ENCODE measurements around the gene RBBP9.

Gene RBBP9

DNA sequence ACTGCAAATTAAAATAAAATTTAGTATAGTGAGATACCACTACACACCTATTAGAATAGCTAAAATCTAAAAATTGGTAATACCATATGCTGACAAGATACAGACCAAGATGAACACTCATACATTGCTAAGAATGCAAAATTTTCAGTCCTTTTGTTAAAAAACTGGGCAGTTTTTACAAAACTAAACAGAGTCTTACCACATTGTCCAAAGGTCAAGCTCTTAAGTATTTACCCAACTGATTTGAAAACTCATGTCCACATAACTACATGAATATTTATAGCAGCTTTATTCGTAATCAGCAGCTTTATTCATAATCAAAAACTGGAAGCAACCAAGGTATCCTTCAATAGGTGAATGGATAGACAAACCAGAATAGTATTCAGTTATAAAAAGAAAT lies 19.8 kb downstream of the RBBP9 start:
- Mint-ChIP-seq H3K9me3 (no peaks in the 10 kb centered on the region), H3K36me3 (peaks cover 26% of the 10 kb centered on the region), H3K4me1 (no peaks in the 10 kb centered on the region), H3K27ac (no peak overlapping the region), H3K4me3 (no peak overlapping the region), H3K27me3 (no peaks in the 10 kb centered on the region)
- ATAC-seq (ENCODE audit: low read depth) (no peak), DNase-seq (ENCODE audit: low spot score in 2 of 2) (no peak)

DNA sequence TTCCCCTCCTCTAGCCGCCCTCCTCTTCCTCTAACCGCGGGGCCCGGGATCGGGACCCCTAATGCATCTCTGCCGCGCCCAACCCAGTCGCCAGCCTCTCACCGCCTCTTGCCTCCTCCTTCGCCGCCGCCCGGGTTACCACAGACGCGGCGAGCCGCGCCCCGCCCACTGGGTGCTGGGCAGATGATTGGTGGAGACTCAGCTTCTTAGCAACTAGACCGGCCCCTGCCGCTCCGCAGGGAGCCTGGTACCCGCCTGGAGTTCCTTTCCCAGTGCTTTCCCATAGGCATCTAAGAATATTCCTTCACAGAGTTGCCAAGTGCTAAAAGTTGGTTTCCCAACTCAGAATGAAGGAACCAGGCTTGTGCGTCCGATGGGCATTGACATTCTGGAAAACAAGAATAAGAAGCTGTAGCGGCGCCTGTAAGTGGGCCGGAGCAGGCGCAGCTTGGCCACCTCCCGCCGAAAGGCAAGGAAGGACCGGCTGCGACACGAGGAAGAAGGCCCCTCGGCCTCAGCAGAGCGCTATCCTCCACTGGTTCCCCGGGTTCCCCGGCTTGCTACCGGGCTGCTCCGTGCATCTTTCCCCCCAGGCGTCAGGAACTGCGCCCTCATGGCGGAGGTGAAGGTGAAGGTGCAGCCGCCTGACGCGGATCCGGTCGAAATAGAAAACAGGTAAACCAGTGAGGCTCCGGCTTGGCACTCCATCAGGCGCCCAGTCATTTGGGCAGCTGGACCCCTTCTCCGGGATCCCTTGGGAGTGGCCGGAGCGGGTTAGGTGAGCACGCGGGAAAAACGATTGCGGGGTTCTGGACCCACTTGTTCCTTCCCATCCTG lies 29.9 kb downstream of the RBBP9 start, which contains the start of the genes DZANK1 and POLR3F:
Gene DZANK1, minus strand, starts transcription at position 137 of the 837 bp plus-strand sequence. CDS start 1,672 bp downstream, outside the sequence.
Gene POLR3F, plus strand, starts transcription at position 497 of the 837 bp plus-strand sequence. Its CDS starts 117 bp downstream, at position 614.
- peak within 1 kb of the TSS; percentile 96 for H3K27ac Mint-ChIP-seq
- no peaks in the 10 kb centered on the region for H3K27me3 Mint-ChIP-seq
- peaks cover 4% of the 10 kb centered on the region for H3K36me3 Mint-ChIP-seq
- DNase-seq (ENCODE audit: low spot score in 2 of 2) (peak; percentile 84 to 86), ATAC-seq (ENCODE audit: low read depth) (peak; percentile 88)
- H3K4me3 Mint-ChIP-seq: peak within 1 kb of the TSS; percentile 90
- H3K4me1 Mint-ChIP-seq: peaks cover 16% of the 10 kb centered on the region
- H3K9me3 Mint-ChIP-seq: no peaks in the 10 kb centered on the region

DNA sequence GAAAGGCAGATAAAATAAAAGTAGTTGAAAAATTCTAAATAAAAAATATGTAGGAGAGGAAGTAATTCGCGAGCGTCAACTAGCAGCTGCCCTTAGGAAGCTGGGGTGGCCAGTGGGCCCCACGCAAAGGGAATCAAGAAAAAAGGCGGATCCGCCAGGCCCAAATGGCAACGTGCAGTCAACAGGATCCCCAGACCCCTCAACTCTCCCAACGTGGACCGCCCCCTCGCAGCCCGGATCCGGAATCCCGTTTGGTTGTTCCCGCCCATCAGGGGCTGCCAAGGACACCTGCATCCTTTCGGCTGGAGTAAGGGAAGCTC lies 30.5 kb downstream of the RBBP9 start:
- H3K27ac Mint-ChIP-seq: peak overlapping the region; percentile 96
- peak overlapping the region; percentile 90 for H3K4me3 Mint-ChIP-seq
- ATAC-seq (ENCODE audit: low read depth) (peak; percentile 1), DNase-seq (ENCODE audit: low spot score in 2 of 2) (no peak)
- no peaks in the 10 kb centered on the region for H3K27me3 Mint-ChIP-seq
- no peaks in the 10 kb centered on the region for H3K9me3 Mint-ChIP-seq
- peaks cover 16% of the 10 kb centered on the region for H3K4me1 Mint-ChIP-seq
- peaks cover 4% of the 10 kb centered on the region for H3K36me3 Mint-ChIP-seq

DNA sequence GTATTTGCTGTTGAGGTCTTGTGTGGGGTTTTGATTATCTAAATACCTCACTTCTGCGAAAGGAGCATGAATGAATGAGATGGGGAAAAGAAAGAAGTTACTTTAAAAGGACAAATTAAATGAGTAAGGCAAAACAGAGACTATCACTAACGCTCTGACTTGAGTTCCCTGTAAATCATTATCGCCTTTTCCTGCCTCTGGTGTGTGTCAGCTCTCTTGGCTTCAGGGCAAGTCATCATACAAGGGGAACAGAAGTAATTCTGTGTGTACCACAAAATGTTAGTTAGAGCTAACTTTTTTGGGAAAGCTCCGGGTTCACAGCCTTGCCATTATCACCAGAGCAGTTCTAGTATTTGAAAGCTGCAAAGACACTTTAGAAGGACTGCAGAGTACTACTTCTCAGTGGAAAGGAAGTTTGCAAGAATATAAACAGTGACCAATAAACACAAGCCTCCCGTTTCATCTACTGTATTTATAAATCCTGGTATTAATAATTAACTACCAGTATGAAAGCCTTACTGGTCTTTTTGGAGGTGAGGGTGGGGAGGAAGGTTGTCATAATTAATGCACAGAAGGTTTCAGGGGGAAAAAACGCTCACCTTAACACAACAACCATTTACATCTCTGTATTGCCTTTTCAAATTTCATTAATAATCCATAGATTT lies 31.4 kb downstream of the RBBP9 start:
- H3K4me3 Mint-ChIP-seq: peak overlapping the region; percentile 39
- H3K4me1 Mint-ChIP-seq: peaks cover 16% of the 10 kb centered on the region
- H3K9me3 Mint-ChIP-seq: no peaks in the 10 kb centered on the region
- H3K27ac Mint-ChIP-seq: peak overlapping the region; percentile 96
- ATAC-seq (ENCODE audit: low read depth) (no peak), DNase-seq (ENCODE audit: low spot score in 2 of 2) (no peak)
- peaks cover 4% of the 10 kb centered on the region for H3K36me3 Mint-ChIP-seq
- H3K27me3 Mint-ChIP-seq: no peaks in the 10 kb centered on the region

DNA sequence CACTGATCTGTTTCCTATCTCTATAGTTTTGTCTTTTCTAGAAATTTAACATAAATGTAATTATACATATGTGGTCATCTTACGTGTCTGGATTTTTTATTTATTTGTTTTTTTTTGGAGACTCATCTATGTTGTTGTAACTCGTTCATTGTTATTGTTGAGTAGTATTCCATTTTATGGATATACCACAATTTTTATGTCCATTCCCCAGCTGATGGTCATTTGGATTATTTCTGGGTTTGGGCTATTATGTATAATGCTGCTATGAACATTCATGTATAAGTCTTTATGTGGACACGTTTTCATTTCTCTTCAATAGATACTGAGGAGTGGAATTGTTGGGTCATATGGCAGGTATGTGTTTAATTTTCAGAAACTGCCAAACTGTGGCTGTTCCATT lies 40.4 kb downstream of the RBBP9 start:
- Mint-ChIP-seq H3K27me3 (no peaks in the 10 kb centered on the region), H3K4me1 (no peaks in the 10 kb centered on the region), H3K27ac (no peak overlapping the region), H3K36me3 (peaks cover 4% of the 10 kb centered on the region), H3K4me3 (no peak overlapping the region), H3K9me3 (peaks cover 3% of the 10 kb centered on the region)
- ATAC-seq (ENCODE audit: low read depth): no peak
- no peak for DNase-seq (ENCODE audit: low spot score in 2 of 2)

DNA sequence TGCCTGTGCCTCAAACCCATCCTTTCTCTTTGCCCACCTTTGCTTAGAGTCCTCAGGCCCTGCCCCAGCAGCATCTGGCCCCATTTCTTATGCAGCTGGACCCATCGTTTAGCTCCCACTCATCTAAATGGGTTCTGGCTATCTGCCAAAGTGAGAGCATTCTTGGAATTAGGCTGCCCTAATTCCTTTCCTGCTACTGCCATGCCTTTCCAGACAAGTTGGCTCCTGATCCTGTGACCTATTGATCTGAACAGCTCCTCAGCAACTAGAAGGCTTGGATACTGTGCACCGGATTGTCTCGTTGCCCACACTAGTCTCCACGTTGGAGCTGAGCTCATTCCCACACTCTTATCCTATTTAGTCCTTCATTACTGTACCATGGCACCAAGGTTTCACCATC lies 53.1 kb downstream of the RBBP9 start:
- Mint-ChIP-seq H3K4me3 (no peak overlapping the region), H3K9me3 (no peaks in the 10 kb centered on the region), H3K4me1 (no peaks in the 10 kb centered on the region), H3K36me3 (peaks cover 9% of the 10 kb centered on the region), H3K27me3 (no peaks in the 10 kb centered on the region), H3K27ac (no peak overlapping the region)
- DNase-seq (ENCODE audit: low spot score in 2 of 2) (no peak), ATAC-seq (ENCODE audit: low read depth) (no peak)

DNA sequence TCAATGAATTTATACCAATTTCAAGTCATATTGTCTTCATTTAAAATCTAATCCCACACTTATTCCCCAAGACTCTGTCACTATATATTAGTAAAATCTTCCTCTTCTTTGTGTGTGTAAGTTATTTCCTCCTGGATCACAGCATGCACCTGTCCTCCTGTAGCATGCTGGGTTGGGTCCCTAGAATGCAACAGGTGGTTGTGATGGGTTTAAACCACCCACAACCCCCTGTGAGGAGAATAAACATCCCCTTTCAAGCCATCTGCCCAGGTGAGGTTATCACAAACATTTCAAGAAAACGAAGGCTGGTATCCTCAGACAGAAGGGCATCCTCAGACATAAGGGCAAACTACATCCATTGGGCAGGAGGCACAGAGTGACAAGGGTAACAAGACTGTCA lies 56.6 kb downstream of the RBBP9 start:
- H3K4me3 Mint-ChIP-seq: no peak overlapping the region
- no peaks in the 10 kb centered on the region for H3K27me3 Mint-ChIP-seq
- DNase-seq (ENCODE audit: low spot score in 2 of 2) (no peak), ATAC-seq (ENCODE audit: low read depth) (no peak)
- H3K9me3 Mint-ChIP-seq: no peaks in the 10 kb centered on the region
- no peak overlapping the region for H3K27ac Mint-ChIP-seq
- peaks cover 7% of the 10 kb centered on the region for H3K36me3 Mint-ChIP-seq
- peaks cover 6% of the 10 kb centered on the region for H3K4me1 Mint-ChIP-seq

DNA sequence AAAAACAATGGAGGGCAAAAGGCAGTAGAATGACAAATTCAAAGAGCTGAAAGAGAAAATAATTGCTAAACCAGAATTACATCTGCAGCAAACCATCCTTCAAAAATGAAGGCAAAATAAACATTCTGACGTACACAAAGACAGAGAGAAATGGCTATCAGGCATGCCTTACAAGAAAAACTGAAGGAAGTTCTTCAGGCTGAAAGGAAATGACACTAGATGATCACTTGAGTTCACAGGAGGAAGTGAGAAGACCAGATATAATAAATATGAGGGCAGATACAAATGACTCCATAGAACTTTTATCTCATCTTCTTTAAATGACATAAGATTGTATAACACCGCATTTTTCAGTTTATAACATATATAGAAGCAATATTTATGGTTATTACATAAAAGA lies 60.2 kb downstream of the RBBP9 start:
- peak overlapping the region; percentile 12 for H3K4me3 Mint-ChIP-seq

More for the DNA sequence above, 60.2 kb downstream of the RBBP9 start:
- H3K27ac Mint-ChIP-seq: peak overlapping the region; percentile 39
- peak; percentile 70 for ATAC-seq (ENCODE audit: low read depth)
- no peaks in the 10 kb centered on the region for H3K9me3 Mint-ChIP-seq
- DNase-seq (ENCODE audit: low spot score in 2 of 2): no peak
- peaks cover 6% of the 10 kb centered on the region for H3K4me1 Mint-ChIP-seq
- no peaks in the 10 kb centered on the region for H3K27me3 Mint-ChIP-seq
- H3K36me3 Mint-ChIP-seq: peaks cover 2% of the 10 kb centered on the region

Measured in memory B cell (primary cell).